Measurements from ENCODE around the gene EZR. TPM values are rescaled to one million over a fixed set of nuclear protein-coding genes. Genes with fewer than 3 reads are reported as not detected.

The EZR gene
- polyA plus RNA-seq, 1 donor (not counting 4 experiments of a cell fraction or from before 2014, with no cell fraction given), result 277 TPM

DNA sequence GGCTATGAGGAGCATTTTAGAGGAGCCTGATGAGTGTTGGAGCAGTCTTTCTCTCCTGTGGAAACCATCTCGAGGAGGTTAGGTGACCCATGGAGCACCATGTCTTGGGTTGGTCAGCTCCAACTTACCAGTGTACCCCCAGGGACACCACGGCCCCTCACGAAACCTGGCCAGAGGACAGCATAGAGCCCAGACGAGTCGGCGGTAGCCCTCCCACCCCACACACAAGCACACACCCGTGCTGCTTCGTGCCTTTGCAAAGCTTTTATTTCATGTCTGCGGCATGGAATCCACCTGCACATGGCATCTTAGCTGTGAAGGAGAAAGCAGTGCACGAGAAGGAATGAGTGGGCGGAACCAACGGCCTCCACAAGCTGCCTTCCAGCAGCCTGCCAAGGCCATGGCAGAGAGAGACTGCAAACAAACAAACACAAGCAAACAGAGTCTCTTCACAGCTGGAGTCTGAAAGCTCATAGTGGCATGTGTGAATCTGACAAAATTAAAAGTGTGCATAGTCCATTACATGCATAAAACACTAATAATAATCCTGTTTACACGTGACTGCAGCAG, 53.6 kb downstream of the EZR start:
- Histone ChIP-seq H2AFZ (ENCODE audit: control insufficient read depth, low read length) (no peak overlapping the region), H3K36me3 (ENCODE audit: control insufficient read depth in 2 of 2, extremely low read depth in 1 of 2, insufficient read depth in 2 of 2, low read length in 2 of 2) (peaks cover 46 to 58% of the 10 kb centered on the region in 2 experiments)
- FAIRE-seq, result no peak

DNA sequence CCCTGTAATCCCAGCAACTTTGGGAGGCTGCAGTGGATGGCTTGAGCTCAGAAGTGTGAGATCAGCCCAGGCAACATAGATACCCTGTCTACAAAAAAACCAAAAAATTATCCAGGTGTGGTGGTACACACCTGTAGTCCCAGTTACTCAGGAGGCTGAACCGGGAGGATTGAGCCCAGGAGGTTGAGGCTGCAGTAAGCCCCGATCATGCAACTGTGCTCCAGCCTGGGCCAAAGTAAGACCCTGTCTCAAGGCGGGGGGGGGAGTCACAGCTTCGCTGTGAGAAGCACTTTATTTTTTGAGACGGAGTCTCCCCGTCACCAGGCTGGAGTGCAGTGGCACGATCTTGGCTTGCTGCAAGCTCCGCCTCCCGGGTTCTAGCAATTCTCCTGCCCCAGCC, 54.2 kb downstream of the EZR start:
- Histone ChIP-seq H3K36me3 (ENCODE audit: control insufficient read depth in 2 of 2, extremely low read depth in 1 of 2, insufficient read depth in 2 of 2, low read length in 2 of 2) (peaks cover 40 to 53% of the 10 kb centered on the region in 2 experiments), H3K27me3 (ENCODE audit: control insufficient read depth, extremely low read depth, insufficient read depth, low read length) (no peaks in the 10 kb centered on the region), H3K27ac (ENCODE audit: control insufficient read depth, insufficient read depth, low read length) (no peak overlapping the region), H3K9ac (ENCODE audit: control insufficient read depth, extremely low read depth, insufficient read depth, low read length) (no peak overlapping the region), H3K4me1 (ENCODE audit: control insufficient read depth, extremely low read depth, insufficient read depth, low read length) (no peaks in the 10 kb centered on the region), H4K20me1 (ENCODE audit: control insufficient read depth, extremely low read depth, insufficient read depth, low read length) (no peaks in the 10 kb centered on the region), H2AFZ (ENCODE audit: control insufficient read depth, low read length) (no peak overlapping the region), H3K4me3 (ENCODE audit: control insufficient read depth in 2 of 3, extremely low read depth in 1 of 3, insufficient read depth in 2 of 3, low read depth in 1 of 3, low read length in 3 of 3) (no peak overlapping the region), H3K79me2 (ENCODE audit: control insufficient read depth, insufficient read depth, low read length) (no peaks in the 10 kb centered on the region), H3K9me3 (ENCODE audit: control insufficient read depth, low read depth, low read length) (no peaks in the 10 kb centered on the region), H3K4me2 (ENCODE audit: control insufficient read depth, extremely low read depth, insufficient read depth, low read depth, low read length) (no peak overlapping the region), H3K9me1 (ENCODE audit: control insufficient read depth, extremely low read depth, insufficient read depth, low read length) (no peaks in the 10 kb centered on the region)
- FAIRE-seq (no peak), DNase-seq (ENCODE audit: low read depth, low spot score) (no peak)
- no peak for TF ChIP-seq EZH2 (IDR thresholded peaks at IDR 0.05; ENCODE audit: low read length)
- TF ChIP-seq, protein P1, sequence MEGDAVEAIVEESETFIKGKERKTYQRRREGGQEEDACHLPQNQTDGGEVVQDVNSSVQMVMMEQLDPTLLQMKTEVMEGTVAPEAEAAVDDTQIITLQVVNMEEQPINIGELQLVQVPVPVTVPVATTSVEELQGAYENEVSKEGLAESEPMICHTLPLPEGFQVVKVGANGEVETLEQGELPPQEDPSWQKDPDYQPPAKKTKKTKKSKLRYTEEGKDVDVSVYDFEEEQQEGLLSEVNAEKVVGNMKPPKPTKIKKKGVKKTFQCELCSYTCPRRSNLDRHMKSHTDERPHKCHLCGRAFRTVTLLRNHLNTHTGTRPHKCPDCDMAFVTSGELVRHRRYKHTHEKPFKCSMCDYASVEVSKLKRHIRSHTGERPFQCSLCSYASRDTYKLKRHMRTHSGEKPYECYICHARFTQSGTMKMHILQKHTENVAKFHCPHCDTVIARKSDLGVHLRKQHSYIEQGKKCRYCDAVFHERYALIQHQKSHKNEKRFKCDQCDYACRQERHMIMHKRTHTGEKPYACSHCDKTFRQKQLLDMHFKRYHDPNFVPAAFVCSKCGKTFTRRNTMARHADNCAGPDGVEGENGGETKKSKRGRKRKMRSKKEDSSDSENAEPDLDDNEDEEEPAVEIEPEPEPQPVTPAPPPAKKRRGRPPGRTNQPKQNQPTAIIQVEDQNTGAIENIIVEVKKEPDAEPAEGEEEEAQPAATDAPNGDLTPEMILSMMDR (optimal IDR thresholded peaks at IDR 0.05 in 1 of 3, IDR thresholded peaks at IDR 0.05 in 1 of 3, conservative IDR thresholded peaks at IDR 0.05 in 1 of 3; ENCODE audit: extremely low read depth in 1 of 3, insufficient read depth in 2 of 3, low read length in 3 of 3), result no peak
- dilution Hi-C loops (cut with MboI; ENCODE audit: extremely low pct_ligation_motif_present, low sequenced_read_pairs), result no loop called here

More for the DNA sequence above, 53.6 kb downstream of the EZR start:
- Histone ChIP-seq H4K20me1 (ENCODE audit: control insufficient read depth, extremely low read depth, insufficient read depth, low read length) (no peaks in the 10 kb centered on the region), H3K27me3 (ENCODE audit: control insufficient read depth, extremely low read depth, insufficient read depth, low read length) (no peaks in the 10 kb centered on the region), H3K9me3 (ENCODE audit: control insufficient read depth, low read depth, low read length) (no peaks in the 10 kb centered on the region), H3K4me1 (ENCODE audit: control insufficient read depth, extremely low read depth, insufficient read depth, low read length) (no peaks in the 10 kb centered on the region), H3K79me2 (ENCODE audit: control insufficient read depth, insufficient read depth, low read length) (no peaks in the 10 kb centered on the region), H3K9me1 (ENCODE audit: control insufficient read depth, extremely low read depth, insufficient read depth, low read length) (no peaks in the 10 kb centered on the region), H3K9ac (ENCODE audit: control insufficient read depth, extremely low read depth, insufficient read depth, low read length) (no peak overlapping the region), H3K4me2 (ENCODE audit: control insufficient read depth, extremely low read depth, insufficient read depth, low read depth, low read length) (no peak overlapping the region), H3K4me3 (ENCODE audit: control insufficient read depth in 2 of 3, extremely low read depth in 1 of 3, insufficient read depth in 2 of 3, low read depth in 1 of 3, low read length in 3 of 3) (no peak overlapping the region), H3K27ac (ENCODE audit: control insufficient read depth, insufficient read depth, low read length) (no peak overlapping the region)
- dilution Hi-C loops (cut with MboI; ENCODE audit: extremely low pct_ligation_motif_present, low sequenced_read_pairs), result no loop called here
- DNase-seq (ENCODE audit: low read depth, low spot score), result no peak
- no peak for TF ChIP-seq EZH2 (IDR thresholded peaks at IDR 0.05; ENCODE audit: low read length)
- TF ChIP-seq, protein P1 (optimal IDR thresholded peaks at IDR 0.05 in 1 of 3, IDR thresholded peaks at IDR 0.05 in 1 of 3, conservative IDR thresholded peaks at IDR 0.05 in 1 of 3; ENCODE audit: extremely low read depth in 1 of 3, insufficient read depth in 2 of 3, low read length in 3 of 3), result no peak
